Measurements from ENCODE around the gene ARL13B.

GRCh38 chr3:93984618-93985017 lies 4.7 kb downstream of the ARL13B start:
- TF ChIP-seq PAX5 (IDR thresholded peaks at IDR 0.05; ENCODE audit: borderline replicate concordance, low read depth, low read length) = no peak
- TF ChIP-seq MXI1 (IDR thresholded peaks at IDR 0.05; ENCODE audit: low read depth, low read length) = no peak
- TF ChIP-seq POLR2A (IDR thresholded peaks at IDR 0.05; ENCODE audit: low read depth, low read length) = no peak
- no peak for TF ChIP-seq GABPA (IDR thresholded peaks at IDR 0.05; ENCODE audit: low read depth)
- TF ChIP-seq RAD21 (IDR thresholded peaks at IDR 0.05; ENCODE audit: insufficient read depth, low read depth, low read length) = no peak
